Measurements from ENCODE around the gene S1PR1.
"Not testable (repeated sequence)": the region's sequence is repeated elsewhere in the genome, so short reads cannot be mapped to it uniquely, and the experiment has no call there.

The S1PR1 gene

DNA sequence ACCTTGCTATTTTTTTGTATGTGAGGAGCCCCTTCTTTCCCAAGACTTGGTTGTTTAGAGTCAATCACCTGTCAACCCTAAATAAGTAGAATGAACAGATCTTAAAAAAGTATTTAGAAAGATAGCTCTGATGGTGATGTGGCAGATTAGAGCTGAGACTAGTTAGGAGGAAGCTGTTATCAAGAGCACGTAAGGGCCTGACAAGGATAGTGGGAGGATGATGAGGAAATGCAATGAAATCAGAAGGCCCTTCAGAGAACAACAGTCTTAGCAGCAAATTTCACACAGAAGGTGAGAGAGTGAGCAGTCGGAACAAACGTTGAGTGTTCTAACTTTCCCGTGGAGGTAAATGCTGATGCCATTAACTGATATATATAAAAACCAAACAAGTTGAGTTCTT, 15.9 kb upstream of the S1PR1 start:
- no peak for DNase-seq

DNA sequence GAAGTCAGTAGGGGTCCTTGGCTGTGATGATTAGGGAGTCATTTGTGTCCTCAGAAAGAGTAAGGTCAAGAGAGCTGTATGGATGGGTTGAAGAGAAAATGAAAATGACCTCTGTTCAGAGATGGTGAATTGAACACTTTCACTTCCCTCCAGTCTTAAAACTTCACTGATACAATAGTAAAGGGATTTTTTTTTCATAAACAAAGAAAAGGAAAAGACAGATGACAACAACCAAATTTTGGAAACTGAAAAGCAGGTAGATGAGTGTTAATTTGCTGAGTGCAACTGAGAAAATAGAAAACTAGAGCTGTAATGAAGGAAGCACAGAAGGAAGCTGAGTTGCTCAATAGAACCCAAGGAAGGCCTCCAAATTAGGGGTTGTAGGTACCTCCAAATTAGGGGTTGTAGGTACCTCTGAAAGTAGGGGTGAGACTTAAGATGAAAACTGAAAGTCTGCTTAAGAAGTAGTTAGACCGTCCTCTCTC, 14.8 kb upstream of the S1PR1 start:
- no peak for DNase-seq

DNA sequence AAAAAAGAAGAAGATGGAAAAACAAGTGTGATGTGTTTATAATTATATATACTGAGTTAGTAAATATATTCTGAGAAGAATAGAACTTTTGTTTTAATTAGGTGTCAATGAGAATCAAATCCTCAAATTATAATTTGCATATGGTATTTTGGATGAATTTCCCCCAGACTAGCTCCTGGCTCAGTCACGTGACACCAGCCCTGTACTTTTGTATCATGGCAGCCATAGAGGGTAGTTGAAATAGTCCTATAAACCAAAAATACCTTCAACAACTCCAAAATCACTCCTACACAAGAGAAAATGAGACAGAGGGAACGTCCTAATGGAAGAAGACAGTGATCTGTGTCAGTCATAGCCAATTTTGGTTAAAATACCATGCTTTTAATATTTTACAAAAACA, 9.0 kb upstream of the S1PR1 start:
- DNase-seq, result no peak

DNA sequence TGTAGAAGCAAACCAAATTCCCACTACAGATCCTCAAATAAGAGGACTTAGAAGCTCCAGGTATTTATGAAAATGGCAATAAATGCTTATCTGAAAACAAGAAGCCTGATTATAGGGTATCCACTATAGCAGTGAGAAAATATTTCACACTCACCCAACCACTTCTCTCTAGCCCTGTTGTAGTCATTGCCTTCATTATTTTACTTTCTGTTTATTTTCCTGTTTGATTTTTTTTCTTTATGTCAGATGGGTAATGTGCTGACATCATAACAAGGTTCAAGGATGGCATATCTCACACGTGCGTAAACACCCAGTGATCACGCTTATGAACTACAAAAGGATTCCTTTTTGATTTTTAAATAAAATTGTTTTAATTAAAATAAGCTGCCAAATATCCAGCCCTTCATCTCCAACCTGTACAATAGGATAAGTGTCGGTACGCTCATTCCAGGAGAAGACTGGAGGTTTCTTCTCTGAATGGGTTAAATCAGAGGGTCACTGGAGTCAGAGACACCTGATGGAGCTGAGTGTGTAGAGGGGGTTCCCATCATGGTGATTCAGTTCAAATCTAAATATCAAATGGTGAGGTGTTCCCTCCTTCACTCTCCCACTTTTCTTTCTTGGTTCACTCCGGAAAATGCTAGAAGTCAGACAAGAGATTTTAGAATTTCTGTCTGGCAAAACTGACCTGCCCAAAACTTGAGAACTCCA, 8.2 kb upstream of the S1PR1 start:
- DNase-seq, result no peak

DNA sequence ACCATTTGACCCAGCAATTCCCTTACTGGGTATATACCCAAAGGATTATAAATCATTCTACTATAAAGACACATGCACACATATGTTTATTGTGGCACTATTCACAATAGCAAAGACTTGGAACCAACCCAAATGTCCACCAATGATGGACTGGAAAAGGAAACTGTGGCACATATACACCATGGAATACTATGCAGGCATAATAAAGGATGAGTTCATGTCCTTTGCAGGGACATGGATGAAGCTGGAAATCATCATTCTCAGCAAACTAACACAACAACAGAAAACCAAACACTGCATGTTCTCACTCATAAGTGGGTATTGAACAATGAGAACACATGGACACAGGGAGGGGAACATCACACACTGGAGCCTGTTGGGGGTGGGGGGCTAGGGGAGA, 4.6 kb upstream of the S1PR1 start:
- not testable (repeated sequence) for DNase-seq

DNA sequence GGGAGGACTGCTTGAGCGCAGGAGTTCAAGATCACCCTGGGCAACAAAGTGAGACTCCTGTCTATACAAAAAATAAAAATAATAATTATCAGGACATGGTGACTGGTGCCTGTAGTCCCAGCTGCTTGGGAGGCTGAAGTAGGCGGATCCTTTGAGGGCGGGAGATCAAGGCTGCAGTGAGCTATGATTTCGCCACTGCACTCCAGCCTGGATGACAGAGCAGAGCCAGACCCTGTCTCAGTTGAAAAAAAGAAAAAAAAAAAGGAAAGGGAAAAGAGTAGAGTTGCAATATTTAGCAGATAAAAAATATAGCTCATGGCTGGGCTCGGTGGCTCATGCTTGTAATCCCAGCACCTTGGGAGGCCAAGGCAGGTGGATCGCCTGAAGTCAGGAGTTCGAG, 3.3 kb upstream of the S1PR1 start:
- no peak for DNase-seq

DNA sequence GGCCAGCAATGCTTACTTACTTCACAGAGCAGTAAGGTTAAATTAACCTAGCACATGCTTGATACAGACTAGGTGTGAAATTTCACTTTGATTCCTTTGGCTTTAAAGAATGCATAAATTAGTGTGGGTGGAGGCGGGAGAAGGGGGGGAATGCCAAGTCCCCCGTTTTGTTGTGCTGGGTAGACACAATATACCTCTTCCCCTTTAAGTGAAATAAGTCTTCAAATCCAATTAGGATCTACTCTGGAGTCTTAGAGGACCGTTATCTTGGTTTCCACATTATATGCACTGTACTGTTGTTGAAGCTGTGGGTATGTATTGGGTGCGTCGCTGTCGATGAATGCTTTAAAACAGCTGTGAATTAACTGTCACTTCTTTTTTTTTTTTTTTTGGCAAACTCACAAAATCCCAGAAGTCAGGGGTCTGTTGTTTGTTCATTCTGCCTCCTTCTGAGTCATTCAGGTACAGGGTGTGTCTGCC, 1.6 kb upstream of the S1PR1 start:
- peak; percentile 30 to 48 for DNase-seq

DNA sequence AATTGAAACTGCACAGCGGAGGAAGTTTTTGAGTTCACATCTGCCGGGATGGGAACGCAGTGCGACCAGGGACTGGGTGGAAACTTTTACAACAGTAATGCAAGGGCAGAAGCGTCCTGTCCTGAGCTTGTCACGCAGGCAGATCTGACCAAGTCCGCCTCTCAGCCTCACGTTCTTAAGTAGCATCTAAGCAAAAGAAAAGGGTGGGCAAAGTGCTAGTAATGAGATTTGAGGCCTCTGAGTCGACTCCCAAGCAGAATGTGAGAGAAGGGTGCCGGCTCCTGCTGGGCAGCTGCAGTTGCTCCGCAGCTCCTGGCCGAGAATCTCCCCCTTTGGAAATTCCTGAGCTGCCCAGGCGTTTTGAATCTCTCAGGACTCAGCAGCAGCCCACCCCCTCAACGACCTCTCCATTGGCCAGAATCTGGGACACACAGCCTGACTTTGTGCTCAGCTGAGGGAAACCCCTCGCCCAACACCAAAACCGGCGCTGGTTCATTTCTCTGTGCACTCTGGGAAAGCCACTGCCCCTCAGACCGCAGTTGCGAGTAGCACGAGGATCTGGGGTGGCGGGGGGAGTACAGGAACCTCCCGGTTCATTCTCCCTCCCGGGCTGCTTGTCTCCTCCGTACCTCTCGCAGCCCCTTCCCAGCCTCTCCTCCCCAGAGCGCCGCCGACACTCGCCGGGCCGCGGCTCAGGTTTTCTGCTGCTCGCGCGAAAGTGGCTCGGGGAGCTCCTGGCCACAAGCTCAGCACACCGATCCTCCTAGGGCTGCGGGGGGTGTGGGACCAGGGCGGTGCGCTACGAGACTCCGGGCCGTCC, 913 bp upstream of the S1PR1 start:
- DNase-seq, result peak; percentile 71 to 74

DNA sequence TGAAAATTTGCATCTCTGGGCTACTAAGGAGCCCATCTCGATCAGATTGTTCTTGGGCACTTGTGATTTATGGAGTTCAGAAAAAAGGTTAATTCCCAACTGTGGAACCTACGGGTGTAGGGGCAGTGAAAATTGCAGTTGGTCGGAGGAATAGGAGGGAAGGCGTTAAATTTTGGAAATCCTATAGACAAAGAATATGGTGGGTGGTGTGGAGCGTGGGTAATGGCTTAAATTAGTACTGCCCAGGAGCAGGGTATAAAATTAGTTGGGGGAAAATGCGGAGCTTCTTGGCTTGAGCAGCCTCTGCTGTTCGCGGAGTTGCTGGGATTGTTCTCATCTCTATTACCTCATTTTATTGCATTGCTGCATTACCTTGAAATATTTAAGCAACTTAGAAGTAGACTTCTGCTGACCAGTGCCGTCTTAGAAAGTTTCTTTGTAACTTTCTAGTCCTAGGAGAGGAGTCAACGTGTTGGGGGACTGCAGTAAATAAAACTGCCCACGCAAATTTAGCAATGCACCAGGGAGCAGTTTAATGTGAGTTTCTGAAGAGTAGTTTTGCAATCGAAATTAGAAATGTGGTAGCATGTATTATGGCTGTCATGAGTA, 514 bp downstream of the S1PR1 start:
- DNase-seq, result no peak

DNA sequence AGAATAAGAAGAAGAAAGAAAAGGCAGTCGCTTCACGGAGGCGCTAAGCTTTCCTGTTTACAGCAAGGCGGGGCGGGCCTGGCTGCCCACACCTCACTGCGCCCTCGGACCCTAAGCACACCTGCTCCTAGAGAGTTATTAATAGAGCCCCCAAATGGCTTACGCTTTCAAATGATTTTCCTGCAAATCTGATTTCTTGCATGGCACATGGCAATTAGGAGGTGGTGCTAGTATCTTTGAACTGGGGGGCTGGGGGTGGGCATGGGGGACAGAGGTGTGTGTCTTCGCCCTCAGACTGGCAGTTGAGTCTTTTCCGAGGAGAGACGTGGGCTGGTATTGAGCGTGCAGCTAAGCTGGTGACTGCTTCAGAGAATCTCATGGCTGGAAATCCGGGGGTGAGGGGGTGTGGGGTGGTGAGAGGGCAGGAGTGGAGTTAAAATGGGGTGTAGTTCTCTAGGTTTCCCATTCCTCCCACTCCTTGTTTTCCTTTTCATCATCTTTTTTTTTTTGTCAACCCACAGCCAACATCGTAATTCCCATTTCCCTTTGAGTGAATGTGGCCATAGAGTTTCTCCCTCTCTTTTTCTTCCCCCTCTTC, 1.3 kb downstream of the S1PR1 start:
- DNase-seq, result peak; percentile 70 to 76

DNA sequence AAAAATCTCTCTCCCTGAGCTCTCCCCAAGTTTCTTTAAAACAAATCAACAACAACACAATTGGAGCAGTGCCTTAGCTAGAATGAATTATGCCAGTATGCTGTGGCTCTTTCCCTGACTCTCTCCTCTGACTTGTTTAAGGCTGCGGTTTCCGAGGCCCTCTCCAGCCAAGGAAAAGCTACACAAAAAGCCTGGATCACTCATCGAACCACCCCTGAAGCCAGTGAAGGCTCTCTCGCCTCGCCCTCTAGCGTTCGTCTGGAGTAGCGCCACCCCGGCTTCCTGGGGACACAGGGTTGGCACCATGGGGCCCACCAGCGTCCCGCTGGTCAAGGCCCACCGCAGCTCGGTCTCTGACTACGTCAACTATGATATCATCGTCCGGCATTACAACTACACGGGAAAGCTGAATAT, 1.9 kb downstream of the S1PR1 start:
- peak; percentile 93 to 94 for DNase-seq

DNA sequence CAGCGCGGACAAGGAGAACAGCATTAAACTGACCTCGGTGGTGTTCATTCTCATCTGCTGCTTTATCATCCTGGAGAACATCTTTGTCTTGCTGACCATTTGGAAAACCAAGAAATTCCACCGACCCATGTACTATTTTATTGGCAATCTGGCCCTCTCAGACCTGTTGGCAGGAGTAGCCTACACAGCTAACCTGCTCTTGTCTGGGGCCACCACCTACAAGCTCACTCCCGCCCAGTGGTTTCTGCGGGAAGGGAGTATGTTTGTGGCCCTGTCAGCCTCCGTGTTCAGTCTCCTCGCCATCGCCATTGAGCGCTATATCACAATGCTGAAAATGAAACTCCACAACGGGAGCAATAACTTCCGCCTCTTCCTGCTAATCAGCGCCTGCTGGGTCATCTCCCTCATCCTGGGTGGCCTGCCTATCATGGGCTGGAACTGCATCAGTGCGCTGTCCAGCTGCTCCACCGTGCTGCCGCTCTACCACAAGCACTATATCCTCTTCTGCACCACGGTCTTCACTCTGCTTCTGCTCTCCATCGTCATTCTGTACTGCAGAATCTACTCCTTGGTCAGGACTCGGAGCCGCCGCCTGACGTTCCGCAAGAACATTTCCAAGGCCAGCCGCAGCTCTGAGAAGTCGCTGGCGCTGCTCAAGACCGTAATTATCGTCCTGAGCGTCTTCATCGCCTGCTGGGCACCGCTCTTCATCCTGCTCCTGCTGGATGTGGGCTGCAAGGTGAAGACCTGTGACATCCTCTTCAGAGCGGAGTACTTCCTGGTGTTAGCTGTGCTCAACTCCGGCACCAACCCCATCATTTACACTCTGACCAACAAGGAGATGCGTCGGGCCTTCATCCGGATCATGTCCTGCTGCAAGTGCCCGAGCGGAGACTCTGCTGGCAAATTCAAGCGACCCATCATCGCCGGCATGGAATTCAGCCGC, 2.5 kb downstream of the S1PR1 start:
- DNase-seq, result peak; percentile 64 to 65

DNA sequence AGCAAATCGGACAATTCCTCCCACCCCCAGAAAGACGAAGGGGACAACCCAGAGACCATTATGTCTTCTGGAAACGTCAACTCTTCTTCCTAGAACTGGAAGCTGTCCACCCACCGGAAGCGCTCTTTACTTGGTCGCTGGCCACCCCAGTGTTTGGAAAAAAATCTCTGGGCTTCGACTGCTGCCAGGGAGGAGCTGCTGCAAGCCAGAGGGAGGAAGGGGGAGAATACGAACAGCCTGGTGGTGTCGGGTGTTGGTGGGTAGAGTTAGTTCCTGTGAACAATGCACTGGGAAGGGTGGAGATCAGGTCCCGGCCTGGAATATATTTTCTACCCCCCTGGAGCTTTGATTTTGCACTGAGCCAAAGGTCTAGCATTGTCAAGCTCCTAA, 3.2 kb downstream of the S1PR1 start:
- no peak for DNase-seq

DNA sequence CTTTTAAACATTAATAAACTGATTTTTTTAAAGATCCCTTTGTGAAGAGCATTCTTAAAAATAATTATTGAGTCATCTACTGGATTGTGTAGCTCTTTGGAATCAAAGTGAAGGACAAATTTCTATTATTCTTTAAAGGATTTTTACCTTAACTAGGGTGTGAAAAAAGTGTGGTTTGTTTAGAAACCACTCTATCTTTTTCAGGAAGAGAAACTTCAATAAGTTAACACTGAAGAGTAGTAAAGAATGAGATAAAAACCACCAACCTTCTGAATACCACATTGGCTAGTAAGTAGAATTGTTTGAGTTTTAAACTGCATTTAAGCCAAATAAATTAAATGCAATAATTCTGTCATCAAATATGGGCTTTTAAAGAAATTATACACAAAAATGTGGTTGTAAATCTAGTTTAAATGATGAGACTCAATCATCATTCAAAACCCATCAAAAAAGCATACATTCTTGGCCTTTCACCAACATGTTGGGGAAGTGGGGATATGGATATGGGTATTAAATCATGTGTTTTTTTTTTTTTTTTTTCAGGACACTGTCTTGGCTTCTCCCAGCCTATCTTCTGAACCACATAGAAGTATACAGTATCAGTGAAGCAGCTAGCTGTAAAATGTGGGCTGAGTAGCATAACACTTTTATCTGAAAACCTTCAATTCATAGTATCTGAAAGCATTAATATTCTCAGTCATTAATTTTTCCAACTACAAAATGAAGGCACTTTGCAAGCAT, 4.8 kb downstream of the S1PR1 start:
- no peak for DNase-seq

DNA sequence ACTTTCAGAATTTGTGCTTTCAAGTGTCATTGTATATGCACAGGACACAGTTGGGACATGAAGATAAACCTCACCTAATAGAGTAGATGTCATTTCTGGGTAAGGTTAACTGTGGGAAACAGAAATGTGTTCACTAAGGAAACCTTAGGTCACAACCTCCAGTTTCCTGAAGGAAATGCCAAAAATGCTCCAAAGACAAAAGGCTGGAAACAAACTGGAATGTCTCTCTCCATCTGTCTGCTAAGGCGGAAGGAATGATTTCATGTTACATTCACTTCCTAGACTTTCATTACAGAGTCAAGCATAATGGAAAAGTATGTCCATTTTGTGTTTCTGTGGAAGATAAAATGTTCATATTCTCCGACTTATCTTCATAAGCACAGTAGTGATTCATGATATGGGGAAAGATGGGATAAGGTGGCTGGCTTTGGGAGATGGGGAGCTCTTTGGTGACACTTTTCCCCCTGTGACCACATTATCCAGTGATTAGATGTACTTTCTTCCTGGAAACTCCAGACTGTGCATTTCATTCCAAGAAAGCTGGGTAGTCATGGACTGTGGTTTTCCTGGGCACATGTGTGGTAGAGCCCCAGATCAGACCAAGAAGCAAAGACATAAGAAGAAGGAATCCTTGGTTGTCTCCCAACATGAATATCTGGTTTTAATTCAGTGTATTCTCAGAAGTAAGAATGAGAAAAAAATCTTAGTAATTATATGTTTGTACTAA, 5.7 kb downstream of the S1PR1 start:
- no peak for DNase-seq

DNA sequence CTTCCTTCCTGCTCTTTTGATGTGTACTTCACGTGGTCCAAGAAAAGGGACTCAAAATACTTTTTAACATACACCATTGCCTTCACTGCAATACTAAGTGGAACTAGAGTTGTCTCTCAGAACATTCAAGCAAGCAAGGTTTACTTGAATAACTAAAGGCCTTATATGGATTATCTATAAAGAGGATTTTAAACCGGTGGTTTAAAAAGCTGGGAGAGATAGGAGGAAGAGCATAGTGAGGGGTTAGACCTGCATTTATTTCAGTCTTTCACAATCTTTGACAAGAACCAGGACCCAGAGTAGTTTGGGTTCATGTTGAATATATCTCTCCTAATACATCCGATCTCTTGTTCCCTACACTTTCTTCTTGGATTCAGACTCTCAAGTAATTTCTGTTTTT, 6.9 kb downstream of the S1PR1 start:
- DNase-seq, result no peak

DNA sequence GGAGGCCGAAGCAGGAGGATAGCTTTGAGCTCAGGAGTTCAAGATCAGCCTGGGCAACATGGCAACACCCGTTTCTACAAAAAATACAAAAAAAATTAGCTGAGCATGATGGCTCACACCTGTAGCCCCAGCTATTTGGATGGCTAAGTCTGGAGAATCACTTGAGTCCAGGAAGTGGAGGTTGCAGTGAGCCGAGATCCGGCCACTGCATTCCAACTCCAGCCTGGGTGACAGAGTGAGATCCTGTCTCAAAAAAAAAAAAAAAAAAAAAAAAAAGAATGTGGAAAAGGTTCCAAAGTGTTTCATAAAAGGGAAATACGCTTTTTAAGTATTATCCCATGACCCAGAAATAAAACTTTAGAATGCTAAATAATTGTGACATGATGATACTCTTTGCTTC, 8.0 kb downstream of the S1PR1 start:
- no peak for DNase-seq

DNA sequence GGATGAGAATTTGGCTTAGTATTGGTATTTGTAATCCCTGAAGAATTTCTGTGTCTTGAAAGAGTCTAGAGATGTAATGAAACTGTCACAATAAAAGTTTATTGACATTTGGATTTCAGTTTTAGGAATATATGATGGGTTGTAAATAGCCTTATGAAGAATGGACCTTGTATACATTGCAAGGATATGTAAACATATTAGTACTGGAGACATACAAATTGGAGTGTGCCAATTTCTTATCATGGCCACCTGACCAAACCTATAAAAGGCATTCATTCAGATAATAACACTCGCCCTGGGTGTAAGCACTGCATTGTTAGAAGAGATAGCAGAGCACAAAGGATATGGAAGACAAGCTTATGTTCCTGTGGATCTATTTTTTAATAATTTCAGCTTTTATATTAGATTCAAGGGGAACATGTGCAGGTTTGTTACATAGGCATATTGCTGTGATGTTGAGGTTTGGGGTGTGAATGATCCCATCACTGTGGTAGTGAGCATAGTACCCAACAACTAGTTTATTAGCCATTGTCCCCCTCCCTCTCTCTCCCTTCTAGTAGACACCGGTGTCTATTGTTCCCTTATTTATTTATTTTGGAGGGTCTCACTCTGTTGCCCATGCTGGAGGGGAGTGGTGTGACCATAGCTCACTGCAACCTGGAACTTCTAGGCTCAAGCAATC, 8.6 kb downstream of the S1PR1 start:
- no peak for DNase-seq

DNA sequence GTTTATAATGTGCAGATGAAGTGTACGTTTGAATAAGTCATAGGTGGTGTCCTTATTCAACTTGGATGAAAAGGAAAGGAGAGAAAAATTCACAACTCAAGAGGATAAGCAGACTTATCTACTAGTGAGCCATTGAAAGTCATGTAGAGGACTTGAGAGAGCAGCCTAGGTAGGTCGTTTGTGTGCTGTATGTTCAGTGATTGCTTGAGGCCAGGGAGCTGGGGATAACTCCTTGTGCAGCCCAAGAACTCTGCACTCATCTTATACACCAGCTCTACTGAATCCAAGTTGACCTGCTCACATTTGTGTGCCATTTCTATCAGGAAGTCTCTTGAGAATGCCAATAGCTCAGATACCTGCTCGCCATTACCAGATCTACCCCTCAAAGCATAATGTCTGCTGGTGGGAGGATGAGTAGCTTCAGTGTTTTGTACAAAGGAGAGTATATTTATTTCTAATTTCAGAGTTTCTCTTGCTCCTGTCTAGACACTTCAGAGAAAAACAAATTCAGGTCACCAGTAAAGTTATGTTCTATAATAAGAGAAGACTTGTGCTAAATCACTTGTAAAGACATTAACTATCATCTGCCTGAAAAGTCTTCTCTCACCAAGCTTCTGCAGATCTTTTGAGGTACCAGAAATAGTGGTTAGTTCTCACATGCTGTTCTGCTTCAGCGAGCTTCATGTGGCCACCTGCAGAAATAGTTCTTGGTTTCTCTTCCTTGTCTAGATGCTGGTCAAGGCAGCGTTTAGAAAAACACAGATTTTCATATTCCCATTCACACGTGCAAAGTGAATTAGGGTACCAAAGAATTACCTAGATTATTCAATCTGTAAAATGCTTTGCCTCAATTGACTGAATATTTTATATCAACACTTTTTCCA, 10.8 kb downstream of the S1PR1 start:
- DNase-seq, result no peak

All from stimulated activated CD4-positive, alpha-beta T cell treated with anti-CD3 and anti-CD28 coated beads, Interleukin-2, amount 100 ng/mL, for 24 hours (primary cell).